Glomerular visceral epithelial cell (primary cell): ENCODE data around the gene REEP1.
"Not testable (repeated sequence)": the region's sequence is repeated elsewhere in the genome, so short reads cannot be mapped to it uniquely, and the experiment has no call there.

ENCODE experiments used
- DNase-seq: peaks from one replicate; pipeline ENCODE4 v3.0.0-alpha.2; 2016; ENCODE audit errors: extremely low spot score

REEP1 gene

DNA sequence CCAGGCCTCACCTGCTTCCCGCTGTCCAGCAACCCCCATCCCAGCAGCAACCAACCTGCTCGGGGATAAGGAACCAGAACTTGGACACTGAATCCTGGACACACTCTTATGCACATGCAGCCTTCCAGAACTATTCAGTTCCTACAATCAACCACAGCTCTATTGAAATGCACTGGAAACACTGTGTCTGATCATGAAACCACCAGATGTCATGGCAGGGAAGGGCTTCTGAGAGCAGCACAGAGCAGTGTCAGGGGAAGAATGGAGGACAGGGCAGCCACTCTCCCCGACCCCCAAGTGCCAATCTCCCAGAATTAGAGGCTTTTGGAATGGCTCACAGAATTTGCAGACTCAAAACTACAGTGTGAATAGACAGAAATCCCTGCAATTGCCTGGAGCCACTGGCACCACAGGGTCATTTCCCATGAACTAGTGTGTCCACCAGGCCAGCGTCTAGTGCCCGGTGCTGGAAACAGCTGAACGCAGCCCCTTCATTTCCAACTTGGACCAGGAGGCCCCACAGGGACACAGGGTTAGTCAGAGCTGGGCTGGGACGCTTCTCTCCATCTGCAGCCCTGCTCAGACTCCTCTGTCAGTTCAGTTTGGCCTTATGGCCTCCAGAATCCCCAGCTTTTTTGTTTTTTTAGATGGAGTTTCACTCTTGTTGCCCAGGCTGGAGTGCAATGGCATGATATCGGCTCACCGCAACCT is 112.6 kb downstream of the REEP1 start:
- DNase-seq = no peak

DNA sequence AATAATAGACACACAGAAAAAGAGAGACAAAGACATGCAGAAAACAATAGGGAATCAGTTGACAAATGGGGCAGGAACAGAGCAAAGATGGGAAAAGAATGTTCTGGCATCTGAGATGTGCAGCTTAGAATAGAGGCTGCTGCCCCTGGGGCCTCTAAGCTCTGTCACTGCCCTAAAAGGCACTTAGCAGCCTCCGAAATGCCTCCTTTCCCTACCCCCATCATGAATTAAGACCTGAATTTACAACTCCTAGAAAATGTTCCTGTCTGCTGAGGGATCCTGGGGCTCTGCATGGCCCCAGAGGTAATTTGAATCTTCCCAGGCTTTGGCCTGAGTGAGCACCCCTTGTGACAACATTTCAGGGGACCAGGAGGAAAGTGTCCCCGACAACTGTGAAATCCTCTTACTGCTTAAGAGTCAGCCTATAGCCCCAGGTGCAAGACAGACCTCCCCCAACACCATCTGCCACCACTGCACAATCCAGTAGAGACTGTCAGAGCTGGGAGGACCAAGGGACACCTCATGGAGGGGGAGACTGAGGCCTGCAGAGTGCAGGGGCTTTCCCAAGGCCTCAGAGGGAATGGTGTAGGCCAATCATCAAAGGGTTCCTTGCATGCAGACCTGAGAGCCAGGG is 113.4 kb downstream of the REEP1 start:
- DNase-seq = no peak

DNA sequence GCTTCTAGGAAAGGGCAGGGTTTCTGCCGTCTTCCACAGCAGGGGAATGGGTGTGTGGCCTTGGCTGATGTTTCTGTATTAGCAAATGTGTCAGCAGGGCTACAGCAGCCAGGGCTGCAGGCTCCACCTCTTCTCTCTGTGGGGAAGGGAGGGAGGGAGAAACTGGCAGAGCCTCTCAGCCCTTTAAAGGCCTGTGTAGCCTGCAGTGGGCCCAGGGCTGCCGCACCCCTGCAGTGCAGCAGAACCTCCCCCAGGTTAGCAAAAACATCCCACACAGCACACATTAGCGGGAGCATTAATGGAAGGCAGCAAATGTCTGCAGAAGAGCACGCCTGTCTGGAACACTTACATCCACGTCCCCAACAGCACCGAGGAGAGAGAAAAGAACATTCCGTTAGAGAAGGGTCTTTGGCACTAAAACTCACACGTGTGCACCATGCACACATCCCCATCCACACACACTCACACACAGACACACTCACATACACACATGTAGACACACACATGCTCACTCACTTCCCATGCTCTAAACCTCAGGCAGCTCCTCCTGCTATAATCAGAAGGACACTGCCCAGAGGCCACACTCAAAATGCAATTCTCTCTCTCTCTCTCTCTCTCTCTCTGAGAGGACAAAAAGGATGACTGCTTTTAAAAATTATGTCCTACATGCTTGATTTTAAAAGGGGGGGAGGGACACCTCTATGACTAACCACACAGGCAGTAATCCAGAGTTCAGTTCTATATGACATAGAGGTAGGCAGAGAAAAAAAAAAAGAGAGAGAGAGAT is 114.1 kb downstream of the REEP1 start:
- no peak for DNase-seq

DNA sequence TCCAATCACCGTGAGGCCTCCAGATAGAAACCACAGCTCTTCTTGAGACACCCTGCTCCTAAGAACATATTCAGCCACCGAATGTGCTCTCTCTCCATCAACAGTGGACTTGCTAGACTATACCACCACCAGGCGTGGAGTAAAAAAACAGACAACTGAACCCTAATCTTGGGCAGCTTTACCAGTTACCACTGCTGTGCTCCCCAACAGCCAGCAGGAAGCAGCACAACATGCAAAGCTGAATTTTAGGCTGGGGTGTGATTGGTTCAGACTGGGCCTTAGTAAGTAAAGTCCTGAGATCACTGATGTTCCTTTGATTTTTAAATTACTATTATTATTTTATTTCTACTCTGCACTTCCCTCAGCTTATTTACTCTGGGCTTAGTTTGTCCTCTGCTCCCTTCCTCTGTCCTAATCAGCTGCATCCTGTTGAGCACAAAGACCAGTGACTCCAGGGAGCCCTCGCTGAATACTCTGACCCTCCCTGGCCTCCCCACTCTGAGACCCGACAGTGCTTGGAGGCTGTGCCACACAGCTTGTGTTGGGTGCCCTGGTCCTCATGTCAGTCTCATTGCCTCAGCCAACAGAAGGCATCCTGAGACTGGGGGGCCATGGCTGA is 116.3 kb downstream of the REEP1 start:
- DNase-seq = peak; percentile 43

DNA sequence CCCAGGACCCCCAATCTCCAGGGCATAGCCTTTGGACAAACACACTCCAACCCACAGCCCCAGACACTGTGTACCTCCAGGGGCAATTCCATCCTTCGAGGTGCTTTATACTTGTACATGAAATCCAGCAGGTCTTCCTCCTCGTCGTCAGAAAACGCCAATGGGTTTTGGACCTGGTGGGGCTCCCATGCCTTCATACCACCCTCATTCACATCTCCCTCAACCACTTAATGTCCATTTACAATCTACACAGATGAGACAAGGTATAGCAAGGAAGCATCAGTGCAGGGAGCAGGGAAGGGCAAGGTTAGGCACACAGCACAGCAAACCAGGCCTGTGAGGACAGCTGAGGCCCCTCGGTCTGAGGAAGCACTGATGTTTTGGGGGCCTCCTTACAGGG is 117.5 kb downstream of the REEP1 start:
- DNase-seq = no peak

DNA sequence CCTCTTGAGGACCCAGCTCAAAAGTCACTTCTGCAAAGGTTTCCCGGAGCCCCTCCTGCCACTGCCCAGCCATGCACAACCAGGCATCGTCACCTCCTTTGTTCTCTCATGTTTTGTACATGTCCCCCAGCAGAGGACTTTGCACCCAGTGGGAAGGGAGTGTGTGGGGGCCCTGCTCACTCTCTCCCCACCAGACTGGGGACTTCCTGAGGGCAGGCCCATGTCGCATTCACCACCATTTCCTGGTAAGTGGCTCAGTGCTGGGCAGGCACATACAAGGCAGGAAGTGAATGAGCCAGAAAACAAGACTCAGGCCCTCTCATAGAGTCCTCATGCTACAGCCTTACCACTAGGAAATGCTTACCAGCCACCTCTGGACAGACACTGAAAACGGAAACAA is 119.3 kb downstream of the REEP1 start:
- no peak for DNase-seq

DNA sequence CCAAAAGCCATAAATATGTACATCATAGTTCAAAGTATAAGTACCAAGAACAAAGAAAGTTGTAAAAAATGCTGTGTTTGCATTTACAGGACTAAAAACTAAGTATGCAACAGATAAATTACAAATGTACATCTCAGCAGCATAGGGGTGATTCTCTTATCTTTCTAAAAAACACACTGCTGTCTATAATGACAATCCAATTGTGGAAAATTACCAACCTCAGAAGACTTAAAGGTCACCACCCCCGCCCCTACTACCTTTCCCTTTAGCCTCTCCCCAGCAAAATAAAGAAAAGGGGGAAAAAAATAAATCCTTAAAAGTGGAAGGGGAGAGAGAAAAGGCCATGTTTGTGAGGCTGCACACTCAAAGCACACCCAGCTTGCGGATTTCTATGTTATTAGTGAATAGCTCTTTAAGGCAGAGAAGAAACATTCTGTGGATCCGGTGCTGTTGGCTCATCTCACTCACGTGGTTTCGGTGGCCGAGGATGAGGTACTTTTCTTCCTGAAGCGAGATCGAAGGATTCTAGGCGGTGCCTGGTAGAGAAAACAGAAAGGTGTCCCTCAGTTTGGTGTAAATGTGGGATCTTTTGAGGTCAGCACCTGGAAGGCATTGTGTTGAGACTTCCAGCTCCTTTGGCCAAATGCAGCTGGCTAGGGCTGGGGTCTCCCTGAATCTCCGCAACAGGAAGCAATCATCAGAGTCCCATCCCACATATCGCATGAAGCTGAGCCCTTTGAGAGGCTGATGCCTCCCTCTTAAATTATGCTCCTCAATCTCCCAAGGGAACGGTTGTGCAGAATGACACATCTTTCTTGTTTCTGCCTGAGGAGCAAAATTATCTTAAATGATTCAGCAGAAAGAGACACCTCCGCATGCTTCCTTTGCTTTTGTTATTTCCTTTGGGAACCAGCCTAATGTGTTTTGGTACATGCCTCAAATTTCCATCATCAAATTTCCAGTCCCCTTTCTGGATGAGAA is 120.6 kb downstream of the REEP1 start:
- DNase-seq = no peak

DNA sequence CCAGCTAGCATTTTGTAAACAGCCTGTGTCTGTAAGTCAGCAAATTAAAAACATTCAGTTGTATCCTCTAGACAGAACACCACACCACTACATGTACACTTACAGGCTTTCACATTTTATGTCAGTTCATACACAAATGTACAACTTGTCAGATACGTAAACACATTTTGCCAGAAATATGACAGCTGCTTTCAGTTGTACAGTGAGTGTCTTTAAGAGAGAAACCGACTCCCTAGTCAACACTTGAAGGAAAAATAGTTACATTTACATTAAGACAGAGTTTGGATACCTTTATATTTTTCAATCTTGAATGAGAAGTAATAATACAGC is 123.0 kb downstream of the REEP1 start:
- DNase-seq = no peak

DNA sequence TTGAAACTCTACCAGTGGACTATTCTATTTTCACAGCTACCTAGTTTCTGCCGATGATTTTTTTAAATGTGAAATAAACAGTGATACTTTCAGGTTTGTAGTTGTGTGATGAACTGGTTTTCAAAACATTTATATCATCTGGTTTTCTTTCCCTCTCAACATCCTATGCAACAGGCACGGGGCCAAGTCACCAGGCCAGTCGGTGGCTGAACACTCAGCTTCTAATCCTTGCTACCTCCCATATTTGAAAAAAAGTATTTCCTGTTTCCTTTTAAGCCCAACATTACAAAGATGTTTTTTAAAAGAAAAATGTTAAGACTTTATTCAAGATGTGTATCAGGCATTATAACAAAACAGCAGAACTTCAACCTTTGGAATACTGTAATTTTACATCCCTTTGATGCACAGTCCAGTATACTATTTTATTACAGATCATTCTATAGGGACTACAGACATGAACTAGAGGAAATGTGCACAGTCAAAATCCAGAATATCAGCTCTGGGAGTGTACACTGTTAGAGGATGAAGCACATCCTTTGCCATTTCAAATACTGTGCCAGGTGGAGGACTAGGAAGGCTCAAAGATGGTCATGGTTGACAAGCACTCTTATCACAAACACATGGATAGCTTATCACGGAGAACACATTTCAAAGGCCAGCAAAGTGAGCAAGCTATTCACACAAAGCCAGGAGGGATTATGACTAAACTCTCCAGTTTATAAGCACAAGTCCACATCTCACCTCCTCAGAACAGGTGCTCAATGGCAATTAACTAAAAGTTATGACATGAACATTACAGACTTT is 123.5 kb downstream of the REEP1 start:
- DNase-seq = no peak

DNA sequence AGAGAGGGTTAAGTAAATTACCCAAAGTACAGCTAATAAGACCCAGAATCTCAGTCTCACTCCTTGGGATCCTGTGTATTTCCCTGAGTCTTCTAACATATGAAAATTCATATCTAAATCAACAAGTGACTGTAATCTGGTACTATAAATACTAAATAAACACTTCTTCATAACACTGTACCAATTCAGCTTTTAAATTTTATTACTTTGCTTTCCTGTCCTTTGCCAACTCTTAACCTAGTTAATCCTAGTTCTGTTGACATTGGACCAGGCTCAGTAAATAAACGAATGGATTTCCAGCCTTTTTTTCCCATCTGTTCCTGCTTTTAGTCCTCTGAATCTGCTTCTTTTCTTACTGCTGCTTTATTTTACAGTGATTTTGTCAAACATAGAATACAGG is 124.4 kb downstream of the REEP1 start:
- DNase-seq = no peak

DNA sequence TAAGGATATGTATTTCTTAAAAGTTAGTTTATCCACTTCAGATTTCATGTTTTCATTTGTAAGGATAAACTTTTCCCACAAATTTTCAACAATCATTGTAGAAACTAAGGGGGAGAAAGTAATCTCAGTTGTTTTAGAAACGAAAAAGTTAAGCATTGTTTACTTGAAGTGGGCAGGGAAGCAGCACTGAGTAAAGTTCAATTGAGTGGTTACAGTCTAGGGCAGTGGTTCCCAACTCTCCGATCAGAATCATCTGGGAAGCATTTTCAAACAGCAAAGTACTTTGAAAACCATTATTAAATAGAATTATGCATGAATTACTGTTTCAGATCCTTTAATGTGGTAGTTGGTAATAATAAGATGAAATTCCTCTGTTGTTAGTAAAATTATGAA is 125.6 kb downstream of the REEP1 start:
- DNase-seq = no peak

DNA sequence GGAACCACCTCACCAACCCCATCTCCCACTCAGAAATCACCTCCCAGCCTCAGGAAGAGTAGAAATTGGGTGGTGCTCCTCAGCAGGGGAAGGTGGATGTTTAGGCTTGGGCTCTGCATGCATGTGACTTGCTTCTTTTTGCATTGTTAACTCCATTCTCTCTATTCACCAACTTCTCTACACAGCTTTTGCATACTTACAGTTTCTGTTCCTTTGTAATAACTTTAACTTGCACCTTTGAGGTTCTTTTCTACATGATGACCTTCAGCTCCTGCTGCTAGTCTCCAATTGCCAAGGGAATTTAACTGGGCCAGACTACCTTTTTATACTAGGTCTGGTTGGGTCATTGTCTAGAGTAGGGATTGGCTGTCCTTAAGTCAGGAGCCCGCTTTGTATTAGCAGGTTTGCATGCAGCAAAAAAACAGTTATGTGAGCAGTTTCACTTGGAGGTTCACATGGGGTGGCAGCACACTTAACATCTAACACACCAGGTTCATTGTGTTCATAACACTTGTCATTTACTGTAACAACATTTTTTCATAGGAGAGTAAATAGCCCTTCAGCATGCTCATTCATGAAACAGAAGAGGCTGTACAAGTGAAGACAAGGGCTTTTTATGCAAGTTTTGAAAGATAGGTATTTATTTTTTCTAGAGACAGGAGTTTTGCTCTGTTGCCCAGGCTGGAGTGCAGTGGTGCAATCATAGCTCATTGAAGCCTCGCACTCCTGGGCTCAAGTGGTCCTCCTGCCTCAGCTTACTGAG is 126.2 kb downstream of the REEP1 start:
- no peak for DNase-seq

DNA sequence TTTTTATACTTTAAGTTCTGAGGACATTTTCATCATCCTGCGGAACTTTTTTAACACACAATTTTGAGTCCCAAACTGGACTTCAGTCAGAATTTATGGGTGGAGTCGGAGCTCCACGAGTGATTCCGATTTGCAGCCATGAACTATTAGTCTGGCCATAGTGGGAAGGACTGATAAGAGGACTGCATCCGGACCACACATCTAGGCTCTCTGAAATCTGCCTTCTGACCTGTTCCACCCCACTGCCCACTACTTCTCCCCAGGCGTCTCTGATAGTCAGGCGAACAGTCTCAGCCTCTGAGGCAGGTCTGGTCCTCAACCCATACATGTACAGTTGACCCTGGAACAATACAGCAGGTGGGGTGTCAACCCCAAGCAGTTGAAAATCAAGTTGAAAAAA is 133.0 kb downstream of the REEP1 start:
- no peak for DNase-seq

DNA sequence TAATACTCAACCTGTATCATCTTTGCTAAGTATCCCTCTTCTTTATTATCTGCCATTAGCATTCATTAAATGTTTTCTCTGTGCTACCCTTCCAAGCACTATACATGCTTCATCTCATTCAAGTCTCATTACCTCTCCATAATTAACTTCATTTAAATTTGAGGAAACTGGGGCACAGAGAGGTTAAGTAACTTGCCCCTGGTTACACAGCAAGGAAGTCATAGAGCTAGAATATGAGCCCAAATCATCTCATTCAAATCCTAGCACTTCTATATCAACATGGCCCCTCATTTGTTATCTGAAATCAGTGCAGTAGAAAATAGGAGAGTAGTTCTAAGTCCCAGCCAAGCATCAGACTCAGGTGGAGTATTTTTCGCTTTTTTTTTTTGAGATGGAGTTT is 133.8 kb downstream of the REEP1 start:
- DNase-seq = no peak

DNA sequence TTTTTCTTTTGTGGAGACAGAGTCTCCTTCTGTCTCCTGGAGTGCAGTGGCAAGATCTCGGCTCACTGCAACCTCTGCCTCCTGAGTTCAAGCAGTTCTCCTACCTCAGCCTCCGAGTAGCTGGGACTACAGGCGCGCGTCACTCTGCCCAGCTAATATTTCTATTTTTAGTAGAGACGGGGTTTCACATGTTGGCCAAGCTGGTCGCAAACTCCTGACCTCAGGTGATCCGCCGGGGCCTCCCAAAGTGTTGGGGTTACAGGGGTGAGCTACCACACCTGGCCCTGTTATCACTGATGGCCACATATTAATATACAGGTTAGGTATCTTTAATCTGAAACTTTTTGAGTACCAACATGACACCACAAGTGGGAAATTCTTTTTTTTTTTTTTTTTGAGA is 134.7 kb downstream of the REEP1 start:
- no peak for DNase-seq

DNA sequence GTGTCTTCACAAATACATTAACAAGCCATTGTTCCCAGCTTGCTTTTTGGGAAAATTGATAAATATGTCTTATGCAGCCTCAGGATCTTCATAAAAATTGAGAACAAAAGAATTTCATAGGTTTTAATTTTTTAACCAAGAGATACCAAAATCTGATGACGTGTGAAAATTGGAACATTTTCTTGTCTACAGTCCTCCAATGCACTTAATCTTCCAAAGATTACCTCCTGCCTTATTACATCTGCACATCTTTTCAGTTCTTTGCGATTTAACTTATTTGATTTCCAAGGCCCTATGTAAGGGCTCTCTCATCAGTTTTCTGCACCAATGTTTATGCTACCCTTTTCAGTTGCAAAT is 135.1 kb downstream of the REEP1 start:
- DNase-seq = no peak

DNA sequence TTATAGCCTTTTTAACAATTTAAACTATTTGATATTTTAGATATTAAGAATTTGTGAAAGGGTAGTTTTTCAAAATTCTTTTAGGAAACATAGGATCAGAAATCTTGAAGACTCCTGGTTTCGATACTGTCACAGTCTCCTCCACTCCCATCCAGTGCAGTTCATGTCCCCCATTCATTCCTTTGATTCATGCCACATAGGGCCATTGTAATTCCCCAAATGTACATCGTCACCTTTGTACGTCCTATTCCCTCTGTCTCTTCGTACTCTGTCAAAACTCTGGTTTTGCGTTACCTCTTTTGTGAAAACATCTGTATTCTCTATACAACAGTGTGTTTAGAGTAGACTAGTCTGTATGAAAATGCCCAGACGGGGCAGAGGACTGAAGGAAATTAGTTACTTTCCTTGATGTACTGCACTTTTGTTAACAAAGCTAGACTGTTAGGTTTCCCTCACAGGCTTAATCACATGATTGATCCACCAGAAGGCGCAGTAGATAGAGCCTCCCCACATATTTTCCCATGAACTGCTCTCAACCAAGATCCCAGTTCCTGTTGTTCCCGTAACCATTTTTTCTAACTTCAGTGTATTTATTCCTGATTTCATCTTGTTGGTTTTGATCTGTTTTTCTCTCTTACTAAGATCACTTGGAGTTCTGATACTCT is 135.6 kb downstream of the REEP1 start:
- DNase-seq = no peak

DNA sequence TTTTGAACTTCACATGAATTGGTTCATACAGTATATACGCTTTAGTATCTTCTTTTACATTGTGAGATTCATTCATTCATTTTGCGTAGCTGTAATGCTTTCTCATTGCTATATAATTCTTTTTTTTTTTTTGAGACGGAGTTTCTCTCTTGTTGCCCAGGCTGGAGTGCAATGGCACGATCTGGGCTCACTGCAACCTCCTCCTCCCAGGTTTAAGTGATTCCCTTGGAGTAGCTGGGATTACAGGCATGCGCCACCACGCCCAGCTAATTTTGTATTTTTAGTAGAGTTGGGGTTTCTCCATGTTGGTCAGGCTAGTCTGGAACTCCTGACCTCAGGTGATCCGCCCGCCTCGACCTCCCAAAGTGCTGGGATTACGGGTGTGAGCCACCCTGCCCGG is 136.9 kb downstream of the REEP1 start:
- DNase-seq = not testable (repeated sequence)

DNA sequence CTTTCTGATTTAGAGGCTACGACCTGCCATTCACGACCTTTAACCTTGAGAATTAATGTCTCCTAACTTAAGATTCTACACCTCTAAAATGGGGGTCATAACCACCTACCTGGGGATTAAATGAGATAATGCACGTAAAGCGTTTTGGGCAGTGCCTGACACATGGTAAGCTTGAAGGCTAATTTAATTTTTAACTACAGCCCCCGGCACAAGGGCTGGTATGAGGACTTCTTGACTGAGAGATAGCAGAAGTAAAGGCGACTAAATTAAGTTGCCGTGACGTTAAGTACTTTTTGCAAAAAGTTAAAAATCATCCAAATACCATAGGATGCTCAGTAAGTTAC is 137.6 kb downstream of the REEP1 start:
- DNase-seq = no peak
